Jurkat, Clone E6-1 (cell line): ENCODE data around the gene DNMT3L.
"Not testable (repeated sequence)": the region's sequence is repeated elsewhere in the genome, so short reads cannot be mapped to it uniquely, and the experiment has no call there.

Experiments used
- DNase-seq: peaks from one replicate; pipeline ENCODE4 v3.0.0-alpha.2; 2011; ENCODE audit warnings: low read depth, low spot score
- H3K4me3 ChIP-seq: 2 replicates; pipeline ENCODE4 v1.5.1; 2011; ENCODE audit warnings: mild to moderate bottlenecking, low read length, control low read depth, moderate library complexity

DNMT3L gene

GRCh38 chr21:44207860-44208646, 53.6 kb downstream of the DNMT3L start:
- H3K4me3 ChIP-seq, DNase-seq: not testable (repeated sequence)

GRCh38 chr21:44206698-44207676, 54.7 kb downstream of the DNMT3L start:
- H3K4me3 ChIP-seq, DNase-seq: not testable (repeated sequence)

- H3K4me3 ChIP-seq, DNase-seq: not testable (repeated sequence)
Observed at GRCh38 chr21:44206187-44206586, 55.5 kb downstream of the DNMT3L start.

GRCh38 chr21:44202590-44203299, 59.0 kb downstream of the DNMT3L start:
- H3K4me3 ChIP-seq, DNase-seq: not testable (repeated sequence)

- not testable (repeated sequence) for DNase-seq, H3K4me3 ChIP-seq
Observed at GRCh38 chr21:44199997-44200396, 61.7 kb downstream of the DNMT3L start.

- no peak for DNase-seq
- no peak overlapping the region for H3K4me3 ChIP-seq
Observed at GRCh38 chr21:44199448-44199847, 62.2 kb downstream of the DNMT3L start.

GRCh38 chr21:44197156-44197516, 64.6 kb downstream of the DNMT3L start:
- not testable (repeated sequence) for DNase-seq, H3K4me3 ChIP-seq
